Activated CD8-positive, alpha-beta T cell treated with anti-CD3 and anti-CD28 coated beads for 36 hours (primary cell): ENCODE data around the gene SLC12A6. TPM values are rescaled to one million over a fixed set of nuclear protein-coding genes. Genes with fewer than 3 reads are reported as not detected.
"Not testable (repeated sequence)": the region's sequence is repeated elsewhere in the genome, so short reads cannot be mapped to it uniquely, and the experiment has no call there.

Experiments used
- ATAC-seq: fragments of 200-7000 bp; cut with Tn5 transposase; one replicate; pipeline ENCODE4 v1.10.0; 2021; ENCODE audit warnings: mild to moderate bottlenecking, moderate library complexity
- CTCF ChIA-PET: fragments of 350-600 bp; sonication (Branson Sonifier 250); formaldehyde crosslinking; loops from one replicate; lab custom pipeline; 2021; ENCODE audit warnings: antibody characterized with exemption; lab: Charles Lee
- POLR2A ChIA-PET: fragments of 350-600 bp; sonication (Branson Sonifier 250); formaldehyde crosslinking; loops from one replicate; lab custom pipeline; 2021; ENCODE audit warnings: antibody characterized with exemption; lab: Charles Lee
- DNase-seq: peaks from one replicate; pipeline ENCODE4 v3.0.0-alpha.2; 2020
- H3K27ac Mint-ChIP-seq: one replicate; pipeline ENCODE4 v1.8.0; 2021; ENCODE audit warnings: mild to moderate bottlenecking, mixed read lengths
- H3K27me3 Mint-ChIP-seq: one replicate; pipeline ENCODE4 v1.8.0; 2021; ENCODE audit warnings: mixed read lengths
- H3K36me3 Mint-ChIP-seq: one replicate; pipeline ENCODE4 v1.8.0; 2021; ENCODE audit warnings: low read depth, mixed read lengths
- H3K4me1 Mint-ChIP-seq: one replicate; pipeline ENCODE4 v1.8.0; 2021; ENCODE audit warnings: low read depth, mixed read lengths
- H3K4me3 Mint-ChIP-seq: one replicate; pipeline ENCODE4 v1.8.0; 2021; ENCODE audit warnings: mild to moderate bottlenecking, moderate library complexity, mixed read lengths
- H3K9me3 Mint-ChIP-seq: one replicate; pipeline ENCODE4 v1.8.0; 2021; ENCODE audit warnings: mixed read lengths
- CTCF ChIP-seq: fragments of 200-600 bp; IDR thresholded peaks from one replicate; pipeline ENCODE4 v1.8.0; 2022; ENCODE audit warnings: antibody characterized with exemption, mild to moderate bottlenecking
- intact Hi-C: fragments of 100-400 bp; cut with micrococcal nuclease; formaldehyde crosslinking; loops from one replicate; pipeline ENCODE4 v1.10.0; 2022
- total RNA-seq, 2 experiments: library from RNA; stranded (reverse); gene quantifications; one replicate each; pipeline ENCODE4 v1.2.3, GENCODE V29; 2021

SLC12A6 gene
- total RNA-seq, 2 experiments from 2014 or later: 22.2 to 24.8 TPM

- ATAC-seq (no peak), DNase-seq (no peak)
- Mint-ChIP-seq H3K9me3 (no peaks in the 10 kb centered on the region), H3K4me3 (no peak overlapping the region), H3K27ac (no peak overlapping the region), H3K27me3 (no peaks in the 10 kb centered on the region), H3K4me1 (no peaks in the 10 kb centered on the region), H3K36me3 (peaks cover 33% of the 10 kb centered on the region)
- no peak for TF ChIP-seq CTCF
- POLR2A ChIA-PET: interaction anchor here (1.4 kb wide), 1 partner anchor 9 kb away, joined by 5 read pairs; no protein-coding TSS in a partner anchor
- intact Hi-C loops: no loop called here
- CTCF ChIA-PET: interaction anchor here (0.7 to 2.1 kb wide), 4 partner anchors 9 to 149 kb away, joined by 3 to 9 read pairs (median 4); partner anchors contain the start of genes KATNBL1 and LPCAT4
These were observed 20.8 kb upstream of the SLC12A6 start for GRCh38 chr15:34358367-34358766.

- no peak overlapping the region for H3K4me3 Mint-ChIP-seq
- intact Hi-C loops: no loop called here
- H3K9me3 Mint-ChIP-seq: no peaks in the 10 kb centered on the region
- no peaks in the 10 kb centered on the region for H3K4me1 Mint-ChIP-seq
- ChIA-PET CTCF (interaction anchor here (1.0 to 2.1 kb wide), 2 partner anchors 10 to 15 kb away, joined by 3 to 9 read pairs; partner anchors contain the start of gene LPCAT4), POLR2A (interaction anchor here (1.4 kb wide), 1 partner anchor 10 kb away, joined by 5 read pairs; no protein-coding TSS in a partner anchor)
- H3K27ac Mint-ChIP-seq: no peak overlapping the region
- H3K27me3 Mint-ChIP-seq: no peaks in the 10 kb centered on the region
- peaks cover 28% of the 10 kb centered on the region for H3K36me3 Mint-ChIP-seq
- TF ChIP-seq CTCF: no peak
- no peak for ATAC-seq
- DNase-seq: no peak
These were observed 20.1 kb upstream of the SLC12A6 start for GRCh38 chr15:34357653-34358052.

GRCh38 chr15:34355241-34355640, 17.7 kb upstream of the SLC12A6 start:
- DNase-seq: no peak
- Mint-ChIP-seq H3K4me3 (no peak overlapping the region), H3K27ac (no peak overlapping the region), H3K27me3 (no peaks in the 10 kb centered on the region), H3K9me3 (no peaks in the 10 kb centered on the region), H3K4me1 (no peaks in the 10 kb centered on the region), H3K36me3 (peaks cover 17% of the 10 kb centered on the region)
- no peak for ATAC-seq
- intact Hi-C loops: no loop called here
- no peak for TF ChIP-seq CTCF
- CTCF ChIA-PET: interaction anchor here (1.7 to 3.2 kb wide), 2 partner anchors 12 to 114 kb away, joined by 5 to 17 read pairs; partner anchors contain the start of gene LPCAT4
- POLR2A ChIA-PET: interaction anchor here (1.4 kb wide), 1 partner anchor 11 kb away, joined by 3 read pairs; no protein-coding TSS in a partner anchor

GRCh38 chr15:34354286-34354685, 16.7 kb upstream of the SLC12A6 start:
- TF ChIP-seq CTCF: no peak
- Mint-ChIP-seq H3K9me3 (no peaks in the 10 kb centered on the region), H3K27me3 (no peaks in the 10 kb centered on the region), H3K27ac (no peak overlapping the region), H3K36me3 (peaks cover 14% of the 10 kb centered on the region), H3K4me1 (no peaks in the 10 kb centered on the region), H3K4me3 (no peak overlapping the region)
- DNase-seq (no peak), ATAC-seq (no peak)
- ChIA-PET CTCF (interaction anchor here (1.7 to 3.2 kb wide), 2 partner anchors 13 to 114 kb away, joined by 5 to 17 read pairs; partner anchors contain the start of gene LPCAT4), POLR2A (interaction anchor here (0.8 kb wide), 1 partner anchor 13 kb away, joined by 3 read pairs; the partner anchor contains the start of gene LPCAT4)
- intact Hi-C loops: no loop called here

- TF ChIP-seq CTCF: no peak
- peaks cover 8% of the 10 kb centered on the region for H3K36me3 Mint-ChIP-seq
- no peaks in the 10 kb centered on the region for H3K9me3 Mint-ChIP-seq
- H3K27ac Mint-ChIP-seq: no peak overlapping the region
- no peak overlapping the region for H3K4me3 Mint-ChIP-seq
- ChIA-PET POLR2A (no interaction called here), CTCF (interaction anchor here (1.7 to 3.2 kb wide), 2 partner anchors 14 to 113 kb away, joined by 5 to 17 read pairs; partner anchors contain the start of gene LPCAT4)
- ATAC-seq (no peak), DNase-seq (no peak)
- intact Hi-C loops: no loop called here
- H3K27me3 Mint-ChIP-seq: no peaks in the 10 kb centered on the region
- no peaks in the 10 kb centered on the region for H3K4me1 Mint-ChIP-seq
These were observed 16.0 kb upstream of the SLC12A6 start for GRCh38 chr15:34353627-34354026.

- intact Hi-C loops, H3K36me3 Mint-ChIP-seq, H3K27ac Mint-ChIP-seq, DNase-seq, H3K27me3 Mint-ChIP-seq, H3K4me1 Mint-ChIP-seq, POLR2A ChIA-PET, H3K9me3 Mint-ChIP-seq, ATAC-seq, H3K4me3 Mint-ChIP-seq: not testable (repeated sequence)
- CTCF ChIA-PET: interaction anchor here (3.2 kb wide), 1 partner anchor 14 kb away, joined by 17 read pairs; the partner anchor contains the start of gene LPCAT4
These were observed 15.4 kb upstream of the SLC12A6 start for GRCh38 chr15:34352996-34353395.
